T-helper 2 cell treated with Interferon-gamma antibody and Interleukin-4, amounts not matched to agents 100 ng/mL and 5 ng/mL, for 36 hours (primary cell): ENCODE measurements around the gene TMEM59L. TPM values are rescaled to one million over a fixed set of nuclear protein-coding genes. Genes with fewer than 3 reads are reported as not detected.

Experiments
- total RNA-seq: library from RNA; stranded (reverse); gene quantifications from 2 replicates; pipeline ENCODE4 v1.2.3, GENCODE V29; 2022

TMEM59L gene
- total RNA-seq, 1 donor from 2014 or later = not detected

Other genes starting within 250 kb of the TMEM59L start
- 0.32 TPM in 1 of 2 replicates, not detected in the other for gene GDF15, start 226.7 kb upstream of the TMEM59L start, total RNA-seq
- not detected in 2 replicates for gene LRRC25, start 215.2 kb upstream of the TMEM59L start, total RNA-seq
- 178 and 195 TPM in 2 replicates for gene SSBP4, start 193.5 kb upstream of the TMEM59L start, total RNA-seq
- gene ISYNA1, start 174.7 kb upstream of the TMEM59L start, total RNA-seq = 22.6 and 26.0 TPM in 2 replicates
- gene ELL, start 90.8 kb upstream of the TMEM59L start, total RNA-seq = 23.3 and 23.4 TPM in 2 replicates
- 191 and 201 TPM in 2 replicates for gene FKBP8, start 69.3 kb upstream of the TMEM59L start, total RNA-seq
- 102 and 103 TPM in 2 replicates for gene KXD1, start 55.0 kb upstream of the TMEM59L start, total RNA-seq
- 1,575 and 1,597 TPM in 2 replicates for gene UBA52, start 41.0 kb upstream of the TMEM59L start, total RNA-seq
- gene REX1BD, start 24.1 kb upstream of the TMEM59L start, total RNA-seq = 93.8 and 96.1 TPM in 2 replicates
- not detected in 2 replicates for gene CRLF1, start 6.1 kb upstream of the TMEM59L start, total RNA-seq
- 10.5 and 11.7 TPM in 2 replicates for gene KLHL26, start 24.2 kb downstream of the TMEM59L start, total RNA-seq
- 8.2 and 9.4 TPM in 2 replicates for gene CRTC1, start 70.8 kb downstream of the TMEM59L start, total RNA-seq
- gene COMP, start 178.4 kb downstream of the TMEM59L start, total RNA-seq = not detected in 2 replicates
- 100 and 102 TPM in 2 replicates for gene UPF1, start 219.1 kb downstream of the TMEM59L start, total RNA-seq